NCI-H526 (cell line): ENCODE measurements around the gene DBX1.

ENCODE experiments used
- DNase-seq, 2 experiments: peaks; one replicate each; lab custom pipeline; 2025; lab: John Stamatoyannopoulos, UW

Gene DBX1

GRCh38 chr11:20125927-20126326 is 34.3 kb downstream of the DBX1 start:
- DNase-seq = no peak

DNA sequence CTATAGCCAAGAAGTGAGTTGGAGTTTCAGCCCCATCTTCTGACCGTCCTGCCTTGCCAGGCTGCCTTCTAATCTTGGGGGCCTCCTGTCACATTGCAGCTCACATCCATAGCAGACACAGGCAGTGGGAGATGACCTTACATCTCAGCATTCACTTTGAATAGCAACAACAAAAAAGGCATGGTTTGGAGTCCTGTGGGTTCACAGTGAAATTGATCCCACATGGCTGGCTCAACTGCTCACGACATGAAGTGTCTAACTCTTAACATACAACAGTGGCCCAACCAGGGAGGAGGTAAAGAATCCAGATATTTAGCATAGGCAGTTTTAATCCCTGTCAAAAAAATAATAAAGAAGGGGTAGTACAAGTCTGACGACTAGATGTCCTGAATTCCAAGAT is 38.1 kb downstream of the DBX1 start:
- no peak for DNase-seq

- no peak for DNase-seq
Measured at GRCh38 chr11:20120134-20120925, 39.9 kb downstream of the DBX1 start.

GRCh38 chr11:20119315-20119714 is 41.0 kb downstream of the DBX1 start:
- no peak for DNase-seq

- no peak for DNase-seq
Measured at GRCh38 chr11:20118209-20118608, 42.1 kb downstream of the DBX1 start.

- DNase-seq = no peak
Measured at GRCh38 chr11:20117291-20117690, 43.0 kb downstream of the DBX1 start.

DNA sequence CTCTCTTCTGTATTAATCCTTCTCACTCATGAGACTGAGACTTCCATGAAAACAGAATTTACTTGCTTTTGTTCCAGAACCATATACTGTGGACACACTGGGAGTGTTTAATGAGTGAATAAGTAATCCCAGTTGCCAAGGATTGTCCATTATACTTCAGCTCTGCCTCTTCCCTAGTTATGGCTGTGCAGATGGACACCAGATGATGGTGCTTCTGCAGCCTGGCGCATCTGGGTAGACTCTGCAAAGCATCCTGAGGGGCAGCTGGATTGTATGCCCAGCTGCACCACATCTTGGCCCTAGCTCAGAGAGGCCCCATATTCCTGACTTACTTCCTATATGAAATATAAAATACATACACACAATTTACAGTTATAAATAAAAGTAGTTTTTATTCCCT is 43.5 kb downstream of the DBX1 start:
- DNase-seq = no peak

- no peak for DNase-seq
Measured at GRCh38 chr11:20114588-20114987, 45.7 kb downstream of the DBX1 start.

- DNase-seq = no peak
Measured at GRCh38 chr11:20113149-20113438, 47.2 kb downstream of the DBX1 start.

DNA sequence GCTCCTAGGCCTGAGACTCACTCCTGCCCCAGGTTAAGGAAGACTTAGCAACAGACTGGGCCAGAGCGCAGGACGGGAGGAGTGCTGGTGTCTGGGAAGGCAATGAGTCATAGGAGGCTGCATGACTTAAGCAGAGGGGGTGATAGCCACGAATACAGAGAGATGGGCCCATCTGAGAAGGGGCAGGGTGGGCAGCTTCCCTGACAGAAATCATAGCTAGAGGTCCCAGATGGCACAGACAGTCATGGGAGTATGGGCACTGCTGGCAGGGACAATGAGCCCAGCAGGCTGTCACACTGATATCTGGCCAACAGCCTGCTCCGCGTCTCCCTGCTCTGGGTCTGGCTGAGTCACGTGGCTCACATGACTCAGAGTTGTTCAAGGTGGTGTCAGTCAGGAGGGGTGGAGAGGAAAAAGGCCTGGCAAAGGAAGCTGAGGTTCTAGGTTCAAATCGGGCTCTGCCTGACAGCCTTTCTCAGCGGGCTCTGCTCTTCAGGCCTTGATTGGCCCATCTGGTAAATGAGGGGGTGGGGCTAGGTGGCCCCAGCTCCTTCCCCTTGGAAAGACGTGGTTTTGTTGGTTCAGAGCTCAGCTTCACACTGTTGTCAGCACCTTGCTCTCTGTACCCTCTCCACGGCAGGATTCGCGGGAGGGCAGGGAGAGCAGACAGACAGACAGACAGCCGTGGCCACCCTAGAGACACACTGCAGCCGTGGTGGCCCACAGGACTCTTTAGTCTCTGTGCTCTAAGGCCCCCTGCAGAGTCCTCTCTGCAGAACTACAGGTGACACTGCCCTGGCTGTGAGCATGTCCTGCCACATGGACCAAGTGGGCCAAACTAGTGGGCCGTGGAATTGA is 47.8 kb downstream of the DBX1 start:
- no peak for DNase-seq

DNA sequence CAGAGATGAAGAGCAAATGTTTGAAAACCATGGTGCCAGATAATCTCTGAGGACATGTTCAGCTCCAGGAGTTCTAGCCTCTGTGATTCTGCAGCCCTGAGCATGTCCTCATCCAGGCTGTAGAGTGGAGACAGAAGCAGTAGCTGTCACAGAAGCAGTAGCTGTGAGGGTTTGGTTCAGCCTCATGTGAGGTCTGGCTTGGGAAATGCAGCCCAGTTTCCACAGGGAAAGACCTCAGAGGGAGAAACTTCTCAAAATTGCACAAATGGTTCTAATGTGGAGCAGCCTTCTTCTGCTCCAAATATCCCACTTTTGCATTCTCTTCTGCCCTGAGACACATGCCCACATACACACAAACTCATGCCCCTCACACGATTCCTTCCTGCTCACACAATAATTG is 48.4 kb downstream of the DBX1 start:
- no peak for DNase-seq

- DNase-seq = peak; percentile 76 to 92
Measured at GRCh38 chr11:20110908-20111669, 49.2 kb downstream of the DBX1 start.

- DNase-seq = no peak
Measured at GRCh38 chr11:20109731-20110445, 50.4 kb downstream of the DBX1 start.
